Right renal cortex interstitium (tissue), 3 donors: ENCODE measurements around the gene EZH2. TPM values are rescaled to one million over a fixed set of nuclear protein-coding genes. Genes with fewer than 3 reads are reported as not detected.

ENCODE experiments used
- DNase-seq, 3 donors: peaks; one replicate each; pipeline ENCODE4 v3.0.0-alpha.2; 2013; ENCODE audit warnings: low read depth in 3 of 3, low spot score in 2 of 3
- polyA plus RNA-seq, 3 donors: library from polyadenylated mRNA; unstranded; fragments of 120-200 nt; gene quantifications; one replicate each; pipeline ENCODE4 v1.2.1, GENCODE V29; 2013; ENCODE audit not compliant: insufficient read length in 3 of 3

Gene EZH2
- polyA plus RNA-seq, 3 donors, result 35.2 to 39.1 (median 37.7) TPM

DNA sequence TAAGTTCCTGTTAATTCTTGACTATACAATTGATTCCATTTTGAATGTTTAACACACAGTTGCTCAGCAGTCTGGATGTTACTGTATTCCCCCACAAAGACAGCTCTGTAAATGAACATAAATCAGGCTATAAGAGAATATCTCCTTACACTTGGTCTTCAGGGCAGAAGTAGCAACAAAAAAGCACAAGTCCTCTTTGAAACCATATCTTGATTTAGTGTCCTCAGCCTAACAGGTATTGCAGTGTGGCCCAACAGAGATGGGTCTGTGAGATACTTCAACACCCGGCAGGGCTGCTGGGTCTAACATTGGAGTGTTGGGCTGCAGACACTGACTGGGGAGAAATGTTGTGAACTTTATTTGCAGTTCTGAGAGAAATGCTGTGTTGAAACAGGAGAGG is 109.6 kb downstream of the EZH2 start:
- no peak for DNase-seq

- DNase-seq, result no peak
Measured at GRCh38 chr7:148773334-148773733, 110.8 kb downstream of the EZH2 start.

- no peak for DNase-seq
Measured at GRCh38 chr7:148772297-148773089, 111.6 kb downstream of the EZH2 start.

DNA sequence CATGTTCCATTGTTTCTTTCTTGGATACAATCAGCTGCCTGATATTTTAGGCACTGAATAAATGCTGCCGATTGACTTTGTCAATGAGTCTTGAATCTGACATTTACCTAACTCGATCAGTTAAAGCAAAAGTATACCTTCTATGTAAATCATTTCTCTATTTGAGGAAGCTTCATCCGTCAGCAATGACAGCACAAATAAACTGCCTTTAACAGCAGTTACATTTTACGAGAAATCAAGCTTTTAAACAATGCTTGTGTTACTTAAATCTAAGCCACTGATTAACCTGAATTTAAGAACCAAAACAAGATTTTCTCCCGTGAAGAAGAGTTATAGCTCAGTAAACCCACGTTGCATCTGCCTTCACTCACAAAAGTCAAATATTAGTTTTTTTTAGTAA is 114.1 kb downstream of the EZH2 start:
- DNase-seq, result no peak

DNA sequence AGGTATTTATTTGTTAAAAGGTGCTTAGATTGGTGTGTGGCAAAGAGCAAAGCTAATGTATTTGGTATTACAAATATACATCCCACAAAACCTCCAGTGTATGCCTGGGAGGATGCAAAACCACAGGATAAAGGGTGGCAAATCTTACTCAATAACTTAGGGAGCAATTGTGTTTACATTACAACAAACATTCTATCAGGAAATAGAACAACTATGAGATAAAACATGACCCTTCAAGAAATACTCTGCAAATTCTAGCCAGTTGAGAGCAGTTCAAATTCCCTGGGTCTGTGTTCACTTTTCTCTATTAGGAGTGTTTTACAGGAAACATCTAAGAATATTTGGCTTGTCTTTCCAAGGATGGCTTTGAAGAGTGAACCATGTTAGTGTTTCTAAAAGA is 120.5 kb downstream of the EZH2 start:
- no peak for DNase-seq

- DNase-seq, result no peak
Measured at GRCh38 chr7:148761499-148762278, 122.4 kb downstream of the EZH2 start.

Other genes starting within 250 kb of the EZH2 start
- gene CUL1, start 185.4 kb downstream of the EZH2 start, polyA plus RNA-seq, result 10 to 100 TPM; 59.9 to 61.3 (median 60.9) TPM
- gene PDIA4, start 144.2 kb upstream of the EZH2 start, polyA plus RNA-seq, result 100 to 1,000 TPM; 164 to 199 (median 188) TPM
- gene ZNF786, start 206.4 kb upstream of the EZH2 start, polyA plus RNA-seq, result 10 to 100 TPM in 1 of 3 donors, 1 to 10 TPM in 2; 7.8 to 10.2 (median 9.5) TPM
- 1 to 10 TPM; 7.9 to 9.2 (median 8.6) TPM for gene ZNF425, start 242.0 kb upstream of the EZH2 start, polyA plus RNA-seq